GM12865 (cell line): ENCODE data around the gene RNF220.

Source experiments
- DNase-seq: peaks from one replicate; pipeline ENCODE4 v3.0.0; 2010; ENCODE audit warnings: low read depth
- H3K4me3 ChIP-seq: 2 replicates; pipeline ENCODE4 v1.5.1; 2011; ENCODE audit warnings: mild to moderate bottlenecking, low read depth, low read length, control low read depth
- TF ChIP-seq, protein P1 (sequence below): IDR thresholded peaks from 2 replicates; pipeline ENCODE4 v1.5.1; 2011; ENCODE audit warnings: low read length, control low read depth, low read depth, inconsistent platforms; ENCODE audit not compliant: insufficient read depth; ENCODE audit errors: missing control alignments

The RNF220 gene

DNA sequence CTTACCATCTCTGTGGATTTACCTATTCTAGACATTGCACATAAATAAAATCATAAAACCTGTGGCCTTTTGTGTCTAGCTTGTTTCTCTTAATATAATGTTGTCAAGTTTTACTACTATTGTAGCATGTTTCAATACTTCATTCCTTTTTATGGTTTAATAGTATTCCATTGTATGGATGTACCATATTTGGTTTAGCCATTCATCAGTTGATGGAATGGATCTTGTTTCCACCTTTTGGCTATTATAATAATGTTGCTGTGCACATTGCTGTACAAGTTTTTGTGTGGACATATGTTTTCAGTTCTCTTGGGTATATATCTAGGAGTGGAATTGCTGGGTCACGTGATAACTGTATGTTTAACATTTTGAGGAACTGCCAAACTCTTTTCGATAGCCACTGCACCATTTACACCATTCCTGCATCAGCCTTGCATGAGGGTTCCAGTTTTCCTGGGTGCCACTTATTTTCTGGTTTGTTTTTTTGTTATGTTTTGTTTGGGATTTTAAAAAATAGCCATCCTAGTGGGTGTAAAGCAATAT lies 66.9 kb downstream of the RNF220 start:
- TF ChIP-seq, protein P1, sequence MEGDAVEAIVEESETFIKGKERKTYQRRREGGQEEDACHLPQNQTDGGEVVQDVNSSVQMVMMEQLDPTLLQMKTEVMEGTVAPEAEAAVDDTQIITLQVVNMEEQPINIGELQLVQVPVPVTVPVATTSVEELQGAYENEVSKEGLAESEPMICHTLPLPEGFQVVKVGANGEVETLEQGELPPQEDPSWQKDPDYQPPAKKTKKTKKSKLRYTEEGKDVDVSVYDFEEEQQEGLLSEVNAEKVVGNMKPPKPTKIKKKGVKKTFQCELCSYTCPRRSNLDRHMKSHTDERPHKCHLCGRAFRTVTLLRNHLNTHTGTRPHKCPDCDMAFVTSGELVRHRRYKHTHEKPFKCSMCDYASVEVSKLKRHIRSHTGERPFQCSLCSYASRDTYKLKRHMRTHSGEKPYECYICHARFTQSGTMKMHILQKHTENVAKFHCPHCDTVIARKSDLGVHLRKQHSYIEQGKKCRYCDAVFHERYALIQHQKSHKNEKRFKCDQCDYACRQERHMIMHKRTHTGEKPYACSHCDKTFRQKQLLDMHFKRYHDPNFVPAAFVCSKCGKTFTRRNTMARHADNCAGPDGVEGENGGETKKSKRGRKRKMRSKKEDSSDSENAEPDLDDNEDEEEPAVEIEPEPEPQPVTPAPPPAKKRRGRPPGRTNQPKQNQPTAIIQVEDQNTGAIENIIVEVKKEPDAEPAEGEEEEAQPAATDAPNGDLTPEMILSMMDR = no peak
- H3K4me3 ChIP-seq = no peak overlapping the region
- DNase-seq = no peak

DNA sequence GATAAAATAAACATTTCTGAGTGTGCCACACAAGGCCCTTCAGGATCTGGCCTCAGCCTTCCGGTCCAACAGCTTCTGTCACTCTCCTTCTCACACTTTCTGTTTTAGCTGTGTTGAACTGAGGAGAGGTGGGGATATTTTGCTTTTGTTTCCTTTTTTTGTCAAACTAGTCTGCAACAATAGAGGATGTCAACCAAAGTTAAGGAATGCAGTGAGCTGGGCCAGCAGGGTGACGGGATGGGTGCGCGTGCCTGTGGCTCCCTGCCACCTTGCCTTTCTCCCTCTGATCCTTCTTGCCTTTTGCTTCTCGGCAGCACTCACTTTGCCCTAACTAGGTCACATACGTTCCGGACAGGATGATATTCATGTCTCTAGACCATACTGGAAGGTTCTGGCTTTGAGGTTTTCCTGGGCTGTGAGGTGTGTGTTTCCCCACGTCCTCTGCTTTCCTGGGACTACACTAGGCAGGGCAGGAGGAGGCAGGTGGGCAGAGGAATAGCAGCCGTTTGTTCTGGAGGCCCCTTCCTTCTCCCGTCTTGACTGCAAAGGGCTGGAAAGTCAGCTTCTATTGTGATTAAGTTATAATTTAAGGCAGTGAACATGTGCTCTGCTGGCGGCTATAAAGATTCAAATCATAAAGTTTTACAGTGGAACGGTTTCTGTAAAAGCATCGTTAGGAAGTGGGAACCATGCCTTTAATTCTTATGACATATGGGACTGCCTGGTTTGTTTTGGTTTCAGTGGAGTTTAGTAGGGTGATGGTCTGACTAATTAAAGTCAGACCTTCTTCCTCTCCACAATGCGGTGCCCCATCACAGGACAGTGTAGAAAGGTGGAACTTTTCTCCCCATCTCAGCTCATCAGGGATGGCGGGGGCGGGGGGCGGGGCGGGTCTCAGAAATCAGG lies 67.8 kb downstream of the RNF220 start:
- TF ChIP-seq, protein P1 = no peak
- H3K4me3 ChIP-seq = no peak overlapping the region
- peak; percentile 12 for DNase-seq

GRCh38 chr1:44476891-44477290 lies 71.8 kb downstream of the RNF220 start:
- TF ChIP-seq, protein P1 = no peak
- no peak overlapping the region for H3K4me3 ChIP-seq

GRCh38 chr1:44481701-44482100 lies 76.6 kb downstream of the RNF220 start:
- no peak for DNase-seq
- TF ChIP-seq, protein P1 = no peak
- H3K4me3 ChIP-seq = no peak overlapping the region

More at GRCh38 chr1:44476891-44477290, 71.8 kb downstream of the RNF220 start:
- DNase-seq = no peak

DNA sequence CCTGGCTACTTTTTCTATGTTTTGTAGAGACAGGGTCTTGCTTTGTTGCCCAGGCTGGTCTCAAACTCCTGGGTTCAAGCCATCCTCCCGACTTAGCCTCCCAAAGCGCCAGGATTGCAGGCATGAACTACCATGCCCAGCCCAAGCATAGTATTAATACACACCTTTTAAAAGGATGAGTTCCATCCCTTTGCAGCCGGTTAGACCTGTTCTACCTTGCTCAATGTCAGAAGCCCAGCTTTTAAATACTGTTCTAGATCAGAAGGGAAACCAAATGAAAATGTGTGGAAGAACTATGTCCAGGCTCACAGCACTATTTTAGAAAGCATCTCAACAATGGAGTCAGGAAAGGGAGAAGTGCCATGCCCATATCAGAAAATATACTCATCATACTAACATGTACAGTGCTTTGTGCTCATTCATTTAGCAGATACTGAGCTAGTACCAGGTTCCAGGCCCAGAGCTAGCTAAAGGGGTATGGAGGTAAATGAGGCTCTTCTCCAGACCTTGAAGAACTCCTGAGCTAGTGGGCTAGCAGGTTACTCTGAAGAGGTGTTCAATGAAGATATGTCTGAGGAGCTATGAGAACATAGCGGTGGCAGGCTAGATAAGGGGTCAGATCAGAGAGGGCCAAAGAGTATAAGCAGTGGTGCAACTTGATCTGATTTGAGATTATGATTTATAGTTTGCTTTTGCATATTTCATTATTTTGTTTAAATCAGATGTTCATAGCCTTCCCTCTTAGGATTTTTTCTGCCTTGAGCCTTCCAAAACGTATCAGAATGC lies 78.2 kb downstream of the RNF220 start:
- no peak for DNase-seq
- no peak overlapping the region for H3K4me3 ChIP-seq
- TF ChIP-seq, protein P1 = no peak

- DNase-seq = no peak
- H3K4me3 ChIP-seq = no peak overlapping the region
- TF ChIP-seq, protein P1 = no peak
Observed at GRCh38 chr1:44484155-44484688, 79.2 kb downstream of the RNF220 start.
